ENCODE results near the gene NOP58.
A peak's percentile ranks its signal among the peaks of the same experiment; 100 is the strongest.
"Not testable (repeated sequence)": the region's sequence is repeated elsewhere in the genome, so short reads cannot be mapped to it uniquely, and the experiment has no call there.

The NOP58 gene

DNA sequence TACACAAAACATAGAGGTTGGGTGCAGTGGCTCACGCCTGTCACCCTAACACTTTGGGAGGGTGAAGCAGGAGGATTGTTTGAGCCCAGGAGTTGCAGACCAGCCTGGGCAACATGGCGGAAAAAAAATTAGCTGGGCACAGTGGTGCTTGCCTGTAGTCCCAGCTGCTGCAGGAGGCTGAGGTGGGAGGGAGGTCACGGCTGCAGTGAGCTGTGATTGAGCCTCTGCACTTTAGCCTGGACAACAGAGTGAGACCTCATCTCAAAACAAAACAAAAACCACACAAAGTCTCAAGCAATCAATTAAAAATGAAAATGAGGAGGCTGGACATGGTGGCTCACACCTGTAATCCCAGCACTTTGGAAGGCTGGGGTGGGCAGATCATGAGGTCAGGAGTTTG is 4.9 kb downstream of the NOP58 start:
- no peak for ATAC-seq (ENCODE audit: low read depth)
- Histone ChIP-seq H3K4me1 (ENCODE audit: insufficient read depth, poor library complexity, severe bottlenecking) (peaks cover 31% of the 10 kb centered on the region), H3K27me3 (ENCODE audit: insufficient read depth, poor library complexity, severe bottlenecking) (no peaks in the 10 kb centered on the region), H3K9me3 (ENCODE audit: severe bottlenecking) (no peaks in the 10 kb centered on the region), H3K4me3 (ENCODE audit: severe bottlenecking) (no peak overlapping the region), H3K36me3 (ENCODE audit: low read depth) (peaks cover 65% of the 10 kb centered on the region), H3K27ac (ENCODE audit: poor library complexity, severe bottlenecking) (no peak overlapping the region)
- TF ChIP-seq, protein P1, sequence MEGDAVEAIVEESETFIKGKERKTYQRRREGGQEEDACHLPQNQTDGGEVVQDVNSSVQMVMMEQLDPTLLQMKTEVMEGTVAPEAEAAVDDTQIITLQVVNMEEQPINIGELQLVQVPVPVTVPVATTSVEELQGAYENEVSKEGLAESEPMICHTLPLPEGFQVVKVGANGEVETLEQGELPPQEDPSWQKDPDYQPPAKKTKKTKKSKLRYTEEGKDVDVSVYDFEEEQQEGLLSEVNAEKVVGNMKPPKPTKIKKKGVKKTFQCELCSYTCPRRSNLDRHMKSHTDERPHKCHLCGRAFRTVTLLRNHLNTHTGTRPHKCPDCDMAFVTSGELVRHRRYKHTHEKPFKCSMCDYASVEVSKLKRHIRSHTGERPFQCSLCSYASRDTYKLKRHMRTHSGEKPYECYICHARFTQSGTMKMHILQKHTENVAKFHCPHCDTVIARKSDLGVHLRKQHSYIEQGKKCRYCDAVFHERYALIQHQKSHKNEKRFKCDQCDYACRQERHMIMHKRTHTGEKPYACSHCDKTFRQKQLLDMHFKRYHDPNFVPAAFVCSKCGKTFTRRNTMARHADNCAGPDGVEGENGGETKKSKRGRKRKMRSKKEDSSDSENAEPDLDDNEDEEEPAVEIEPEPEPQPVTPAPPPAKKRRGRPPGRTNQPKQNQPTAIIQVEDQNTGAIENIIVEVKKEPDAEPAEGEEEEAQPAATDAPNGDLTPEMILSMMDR (IDR thresholded peaks at IDR 0.05; ENCODE audit: poor library complexity, severe bottlenecking), result no peak
- no peak for DNase-seq (ENCODE audit: low spot score)

DNA sequence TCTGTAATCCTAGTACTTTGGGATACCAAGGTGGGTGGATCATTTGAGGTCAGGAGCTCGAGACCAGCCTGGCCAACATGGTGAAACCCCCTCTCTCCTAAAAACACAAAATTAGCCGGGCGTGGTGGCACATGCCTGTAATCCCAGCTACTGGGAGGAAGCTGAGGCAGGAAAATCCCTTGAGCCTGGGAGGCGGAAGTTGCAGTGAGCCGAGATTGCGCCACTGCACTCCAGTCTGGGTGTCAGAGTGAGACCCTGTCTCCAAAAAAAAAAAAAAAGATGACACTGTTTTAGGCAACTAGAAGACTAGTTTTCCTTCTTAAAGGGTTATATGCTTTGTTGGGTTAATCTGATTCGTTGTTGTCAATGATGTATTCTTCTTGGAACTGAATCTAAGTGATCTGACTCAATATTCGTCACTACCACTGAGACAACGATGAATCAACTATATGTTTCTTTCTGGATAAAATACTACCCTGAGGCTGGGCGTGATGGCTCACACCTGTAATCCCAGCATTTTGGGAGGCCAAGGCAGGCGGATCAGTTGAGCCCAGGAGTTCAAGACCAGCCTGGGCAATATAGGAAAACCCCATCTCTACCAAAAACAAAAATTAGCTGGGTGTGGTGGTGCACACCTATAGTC is 10.6 kb downstream of the NOP58 start:
- ATAC-seq (ENCODE audit: low read depth), result peak; percentile 89
- H3K36me3 ChIP-seq (ENCODE audit: low read depth), result peaks cover 76% of the 10 kb centered on the region
- not testable (repeated sequence) for H3K4me3 ChIP-seq (ENCODE audit: severe bottlenecking); H3K9me3 ChIP-seq (ENCODE audit: severe bottlenecking); H3K27me3 ChIP-seq (ENCODE audit: insufficient read depth, poor library complexity, severe bottlenecking); DNase-seq (ENCODE audit: low spot score)
- H3K27ac ChIP-seq (ENCODE audit: poor library complexity, severe bottlenecking), result peak overlapping the region; percentile 70
- H3K4me1 ChIP-seq (ENCODE audit: insufficient read depth, poor library complexity, severe bottlenecking), result peaks cover 40% of the 10 kb centered on the region

DNA sequence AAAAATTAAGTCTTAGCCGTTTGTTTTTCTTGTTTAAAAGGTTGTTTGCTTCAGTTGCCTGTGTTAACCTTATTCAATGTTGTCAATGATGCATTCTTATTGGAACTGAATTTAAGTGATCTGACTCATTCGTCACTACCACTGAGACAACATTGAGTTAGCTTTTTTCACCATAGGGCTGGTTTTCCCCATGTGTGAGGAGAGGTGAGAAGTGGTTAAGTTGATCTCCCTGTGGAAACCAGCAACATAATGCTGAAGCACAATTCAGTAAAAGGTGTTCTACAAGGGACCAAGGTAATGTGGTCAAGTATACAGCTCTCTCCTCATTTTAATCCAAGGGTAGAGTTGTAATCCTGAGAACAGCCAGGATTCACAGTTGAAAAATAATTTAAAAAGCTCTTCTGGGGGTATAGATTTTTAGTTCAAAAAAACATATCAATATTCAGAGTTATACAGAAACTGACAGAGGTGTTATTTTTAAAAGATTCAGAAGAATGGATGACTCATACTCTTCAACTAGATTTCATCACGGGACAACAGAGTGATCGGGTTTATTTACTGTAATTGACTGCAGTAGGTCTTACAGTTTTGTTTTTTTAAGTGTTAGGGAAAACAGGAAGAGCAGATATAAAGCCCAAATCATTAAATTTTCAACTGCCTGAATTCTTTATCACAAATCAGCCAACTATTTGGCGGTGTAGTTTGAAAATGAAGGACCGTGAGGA is 12.6 kb downstream of the NOP58 start:
- H3K36me3 ChIP-seq (ENCODE audit: low read depth), result peaks cover 87% of the 10 kb centered on the region
- no peaks in the 10 kb centered on the region for H3K9me3 ChIP-seq (ENCODE audit: severe bottlenecking)
- H3K4me3 ChIP-seq (ENCODE audit: severe bottlenecking), result no peak overlapping the region
- no peaks in the 10 kb centered on the region for H3K27me3 ChIP-seq (ENCODE audit: insufficient read depth, poor library complexity, severe bottlenecking)
- peak; percentile 60 for ATAC-seq (ENCODE audit: low read depth)
- TF ChIP-seq, protein P1 (IDR thresholded peaks at IDR 0.05; ENCODE audit: poor library complexity, severe bottlenecking), result no peak
- peak overlapping the region; percentile 70 for H3K27ac ChIP-seq (ENCODE audit: poor library complexity, severe bottlenecking)
- peaks cover 34% of the 10 kb centered on the region for H3K4me1 ChIP-seq (ENCODE audit: insufficient read depth, poor library complexity, severe bottlenecking)
- DNase-seq (ENCODE audit: low spot score), result no peak

- ATAC-seq (ENCODE audit: low read depth) (no peak), DNase-seq (ENCODE audit: low spot score) (no peak)
- TF ChIP-seq, protein P1 (IDR thresholded peaks at IDR 0.05; ENCODE audit: poor library complexity, severe bottlenecking), result peak; percentile 40
- Histone ChIP-seq H3K27me3 (ENCODE audit: insufficient read depth, poor library complexity, severe bottlenecking) (no peaks in the 10 kb centered on the region), H3K4me1 (ENCODE audit: insufficient read depth, poor library complexity, severe bottlenecking) (peaks cover 34% of the 10 kb centered on the region), H3K9me3 (ENCODE audit: severe bottlenecking) (no peaks in the 10 kb centered on the region), H3K4me3 (ENCODE audit: severe bottlenecking) (no peak overlapping the region), H3K27ac (ENCODE audit: poor library complexity, severe bottlenecking) (peak overlapping the region; percentile 70), H3K36me3 (ENCODE audit: low read depth) (peaks cover 90% of the 10 kb centered on the region)
Measured at GRCh38 chr2:202278944-202279343, 13.4 kb downstream of the NOP58 start.

DNA sequence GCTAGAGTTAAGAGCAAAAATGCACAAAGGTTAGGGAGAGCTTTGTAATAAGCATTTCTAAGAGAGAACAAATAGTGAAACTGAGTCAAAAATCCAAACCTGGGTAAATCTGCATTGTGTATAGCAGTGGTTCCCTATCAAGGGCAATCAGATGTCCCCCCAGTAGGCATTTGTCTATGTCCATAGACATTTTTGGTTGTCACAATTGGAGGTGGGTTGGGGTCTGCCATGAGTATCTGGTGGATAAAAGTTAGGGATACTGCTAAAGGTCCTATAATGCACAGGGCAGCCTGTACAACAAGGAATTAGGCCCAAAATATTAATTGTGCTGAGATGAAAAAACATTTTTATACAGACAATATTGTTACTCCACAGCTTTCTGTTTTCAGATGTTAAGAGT is 21.0 kb downstream of the NOP58 start:
- Histone ChIP-seq H3K4me1 (ENCODE audit: insufficient read depth, poor library complexity, severe bottlenecking) (no peaks in the 10 kb centered on the region), H3K4me3 (ENCODE audit: severe bottlenecking) (no peak overlapping the region), H3K9me3 (ENCODE audit: severe bottlenecking) (no peaks in the 10 kb centered on the region), H3K36me3 (ENCODE audit: low read depth) (peaks cover 100% of the 10 kb centered on the region), H3K27ac (ENCODE audit: poor library complexity, severe bottlenecking) (no peak overlapping the region), H3K27me3 (ENCODE audit: insufficient read depth, poor library complexity, severe bottlenecking) (no peaks in the 10 kb centered on the region)
- TF ChIP-seq, protein P1 (IDR thresholded peaks at IDR 0.05; ENCODE audit: poor library complexity, severe bottlenecking), result no peak
- ATAC-seq (ENCODE audit: low read depth) (no peak), DNase-seq (ENCODE audit: low spot score) (no peak)

Data from RWPE2 (cell line).